DND-41 (cell line): ENCODE results near the gene SETDB1.

ENCODE experiments used
- CTCF ChIP-seq: IDR thresholded peaks from 2 replicates; pipeline ENCODE4 v1.5.1; 2012; ENCODE audit warnings: borderline replicate concordance, low read length, moderate library complexity, mild to moderate bottlenecking; ENCODE audit not compliant: poor library complexity, severe bottlenecking; ENCODE audit errors: extremely low read depth
- EZH2 ChIP-seq: IDR thresholded peaks from 3 replicates; pipeline ENCODE4 v1.6.1; 2012; ENCODE audit warnings: borderline replicate concordance, low read depth, mild to moderate bottlenecking, moderate library complexity, low read length, inconsistent platforms; ENCODE audit not compliant: severe bottlenecking

DNA sequence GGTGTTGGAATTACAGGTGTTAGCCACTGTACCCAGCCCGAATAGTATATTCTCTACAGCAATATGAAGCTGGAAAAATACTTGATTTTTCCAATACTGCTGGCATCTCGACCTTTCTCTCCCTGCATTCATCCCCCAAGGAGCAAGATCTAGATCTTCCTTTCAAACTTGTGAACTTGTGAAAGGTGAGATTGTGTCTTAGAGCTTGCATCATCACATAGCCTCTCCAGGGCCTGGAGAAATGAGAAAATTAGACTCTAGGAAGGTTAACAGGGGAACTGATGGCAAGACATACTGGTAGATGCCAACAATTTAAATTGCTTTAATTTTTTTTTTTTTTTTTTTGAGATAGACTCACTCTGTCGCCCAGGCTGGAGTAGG lies 84.2 kb downstream of the SETDB1 start:
- no peak for TF ChIP-seq CTCF
- TF ChIP-seq EZH2, result no peak
